Measurements from ENCODE around the gene STX7. TPM values are rescaled to one million over a fixed set of nuclear protein-coding genes. Genes with fewer than 3 reads are reported as not detected.

STX7 gene
- total RNA-seq, 4 donors from 2014 or later: 22.3 to 82.9 (median 67.5) TPM

- Histone ChIP-seq H3K4me1 (no peaks in the 10 kb centered on the region), H3K27ac (no peak overlapping the region), H3K4me3 (no peak overlapping the region), H3K36me3 (no peaks in the 10 kb centered on the region), H3K9me3 (no peaks in the 10 kb centered on the region), H3K27me3 (no peaks in the 10 kb centered on the region)
- intact Hi-C loops (cut with DNase I; ENCODE audit: low total_unique reads): no loop called here
- no peak for DNase-seq
- TF ChIP-seq CTCF (IDR thresholded peaks at IDR 0.05): no peak
- TF ChIP-seq POLR2A (IDR thresholded peaks at IDR 0.05): no peak
These were observed 5.8 kb downstream of the STX7 start for GRCh38 chr6:132506869-132507808.

- Histone ChIP-seq H3K4me1 (no peaks in the 10 kb centered on the region), H3K4me3 (no peak overlapping the region), H3K9me3 (no peaks in the 10 kb centered on the region), H3K36me3 (no peaks in the 10 kb centered on the region), H3K27ac (no peak overlapping the region), H3K27me3 (no peaks in the 10 kb centered on the region)
- intact Hi-C loops (cut with DNase I; ENCODE audit: low total_unique reads): no loop called here
- no peak for TF ChIP-seq CTCF (IDR thresholded peaks at IDR 0.05)
- TF ChIP-seq POLR2A (IDR thresholded peaks at IDR 0.05): no peak
- no peak for DNase-seq
These were observed 6.5 kb downstream of the STX7 start for GRCh38 chr6:132506461-132506860.

- DNase-seq: no peak
- Histone ChIP-seq H3K27ac (no peak overlapping the region), H3K4me1 (no peaks in the 10 kb centered on the region), H3K27me3 (no peaks in the 10 kb centered on the region), H3K4me3 (no peak overlapping the region), H3K36me3 (no peaks in the 10 kb centered on the region), H3K9me3 (no peaks in the 10 kb centered on the region)
- intact Hi-C loops (cut with DNase I; ENCODE audit: low total_unique reads): no loop called here
- TF ChIP-seq POLR2A (IDR thresholded peaks at IDR 0.05): no peak
- TF ChIP-seq CTCF (IDR thresholded peaks at IDR 0.05): no peak
These were observed 7.8 kb downstream of the STX7 start for GRCh38 chr6:132505158-132505557.

- H3K36me3 ChIP-seq: no peaks in the 10 kb centered on the region
- no peak overlapping the region for H3K27ac ChIP-seq
- H3K4me3 ChIP-seq: no peak overlapping the region
- no peaks in the 10 kb centered on the region for H3K27me3 ChIP-seq
- no peak for DNase-seq
- no peaks in the 10 kb centered on the region for H3K4me1 ChIP-seq
- intact Hi-C loops (cut with DNase I; ENCODE audit: low total_unique reads): no loop called here
- TF ChIP-seq CTCF (IDR thresholded peaks at IDR 0.05): no peak
- no peak for TF ChIP-seq POLR2A (IDR thresholded peaks at IDR 0.05)
- no peaks in the 10 kb centered on the region for H3K9me3 ChIP-seq
These were observed 8.2 kb downstream of the STX7 start for GRCh38 chr6:132504757-132505156.

GRCh38 chr6:132499757-132500156 lies 13.2 kb downstream of the STX7 start:
- TF ChIP-seq CTCF (IDR thresholded peaks at IDR 0.05): no peak
- no peak for TF ChIP-seq POLR2A (IDR thresholded peaks at IDR 0.05)
- Histone ChIP-seq H3K27ac (no peak overlapping the region), H3K27me3 (no peaks in the 10 kb centered on the region), H3K9me3 (no peaks in the 10 kb centered on the region), H3K4me3 (no peak overlapping the region), H3K4me1 (peaks cover 0 to 9% of the 10 kb centered on the region in 2 donors), H3K36me3 (no peaks in the 10 kb centered on the region)
- intact Hi-C loops (cut with DNase I; ENCODE audit: low total_unique reads): no loop called here
- DNase-seq: no peak

Measured in uterus (tissue), 4 donors.